ENCODE measurements around the gene NOC2L. TPM values are rescaled to one million over a fixed set of nuclear protein-coding genes. Genes with fewer than 3 reads are reported as not detected.
A peak's percentile ranks its signal among the peaks of the same experiment; 100 is the strongest.

NOC2L gene
- total and polyA plus RNA-seq, 9 of the 15 experiments (the other 6 are each of a cell fraction or from before 2014, with no cell fraction given), result 4.0 to 410 (median 200) TPM

GRCh38 chr1:958823-959730 is at the start of gene NOC2L (continued):
- TF ChIP-seq ZNF639 (CRISPR knock-in tag; conservative IDR thresholded peaks at IDR 0.05 in 1 of 2, IDR thresholded peaks at IDR 0.05 in 1 of 2), result peak; percentile 59; a peak in 1 of 4 replicates
- TF ChIP-seq HDAC6 (IDR thresholded peaks at IDR 0.05; ENCODE audit: low read depth, low read length), result no peak
- peak; percentile 84 for TF ChIP-seq RBBP5 (IDR thresholded peaks at IDR 0.05; ENCODE audit: borderline replicate concordance, insufficient read depth, low read length, poor library complexity, severe bottlenecking)
- TF ChIP-seq HNRNPL (IDR thresholded peaks at IDR 0.05; ENCODE audit: low read depth, low read length), result 0 out of 2 replicates have a peak, but pooled peaks have one; percentile 27
- no peak for TF ChIP-seq COPS2 (conservative IDR thresholded peaks at IDR 0.05)
- peak; percentile 94 for TF ChIP-seq MYC (IDR thresholded peaks at IDR 0.05; ENCODE audit: low read depth, low read length)
- TF ChIP-seq MYC (CRISPR knock-in tag; IDR thresholded peaks at IDR 0.05; ENCODE audit: borderline replicate concordance, low read depth), result peak; percentile 92; the same call in 1 of the 2 replicates
- TF ChIP-seq MTF1 (CRISPR knock-in tag; IDR thresholded peaks at IDR 0.05; ENCODE audit: borderline replicate concordance), result no peak
- TF ChIP-seq NR1H2 (CRISPR knock-in tag; IDR thresholded peaks at IDR 0.05), result no peak
- TF ChIP-seq HSF4 (CRISPR knock-in tag; IDR thresholded peaks at IDR 0.05; ENCODE audit: borderline replicate concordance), result no peak
- TF ChIP-seq HDGF (IDR thresholded peaks at IDR 0.05), result no peak
- TF ChIP-seq, protein P1, sequence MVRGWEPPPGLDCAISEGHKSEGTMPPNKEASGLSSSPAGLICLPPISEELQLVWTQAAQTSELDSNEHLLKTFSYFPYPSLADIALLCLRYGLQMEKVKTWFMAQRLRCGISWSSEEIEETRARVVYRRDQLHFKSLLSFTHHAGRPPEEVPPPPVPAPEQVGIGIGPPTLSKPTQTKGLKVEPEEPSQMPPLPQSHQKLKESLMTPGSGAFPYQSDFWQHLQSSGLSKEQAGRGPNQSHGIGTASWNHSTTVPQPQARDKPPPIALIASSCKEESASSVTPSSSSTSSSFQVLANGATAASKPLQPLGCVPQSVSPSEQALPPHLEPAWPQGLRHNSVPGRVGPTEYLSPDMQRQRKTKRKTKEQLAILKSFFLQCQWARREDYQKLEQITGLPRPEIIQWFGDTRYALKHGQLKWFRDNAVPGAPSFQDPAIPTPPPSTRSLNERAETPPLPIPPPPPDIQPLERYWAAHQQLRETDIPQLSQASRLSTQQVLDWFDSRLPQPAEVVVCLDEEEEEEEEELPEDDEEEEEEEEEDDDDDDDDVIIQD (CRISPR knock-in tag; IDR thresholded peaks at IDR 0.05), result no peak
- TF ChIP-seq HNRNPLL (IDR thresholded peaks at IDR 0.05; ENCODE audit: low read depth, low read length, poor library complexity, severe bottlenecking), result no peak
- TF ChIP-seq ZFX (CRISPR knock-in tag; IDR thresholded peaks at IDR 0.05), result no peak
- TF ChIP-seq SRSF9 (IDR thresholded peaks at IDR 0.05; ENCODE audit: borderline replicate concordance, low read depth, low read length), result no peak
- no peak for TF ChIP-seq TARDBP (IDR thresholded peaks at IDR 0.05)
- TF ChIP-seq ELF4 (CRISPR knock-in tag; IDR thresholded peaks at IDR 0.05), result no peak
- peak; percentile 68 to 95 (median 92) for TF ChIP-seq YY1 (IDR thresholded peaks at IDR 0.05; ENCODE audit: borderline replicate concordance in 1 of 3, control insufficient read depth in 1 of 3, extremely low read depth in 1 of 3, insufficient read depth in 3 of 3, insufficient read length in 1 of 3, insufficient replicate concordance in 2 of 3, low read depth in 1 of 3, low read length in 2 of 3)
- no peak for TF ChIP-seq PHB (CRISPR knock-in tag; IDR thresholded peaks at IDR 0.05)
- peak; percentile 95 for TF ChIP-seq EP400 (IDR thresholded peaks at IDR 0.05)
- peak; percentile 76; the same call in 1 of the 2 replicates for TF ChIP-seq E2F1 (CRISPR knock-in tag; IDR thresholded peaks at IDR 0.05)
